ENCODE measurements around the gene ACTA1.
A peak's percentile ranks its signal among the peaks of the same experiment; 100 is the strongest.
"Not testable (repeated sequence)": the region's sequence is repeated elsewhere in the genome, so short reads cannot be mapped to it uniquely, and the experiment has no call there.

Gene ACTA1

GRCh38 chr1:229407206-229408026, 26.5 kb downstream of the ACTA1 start:
- DNase-seq: no peak

DNA sequence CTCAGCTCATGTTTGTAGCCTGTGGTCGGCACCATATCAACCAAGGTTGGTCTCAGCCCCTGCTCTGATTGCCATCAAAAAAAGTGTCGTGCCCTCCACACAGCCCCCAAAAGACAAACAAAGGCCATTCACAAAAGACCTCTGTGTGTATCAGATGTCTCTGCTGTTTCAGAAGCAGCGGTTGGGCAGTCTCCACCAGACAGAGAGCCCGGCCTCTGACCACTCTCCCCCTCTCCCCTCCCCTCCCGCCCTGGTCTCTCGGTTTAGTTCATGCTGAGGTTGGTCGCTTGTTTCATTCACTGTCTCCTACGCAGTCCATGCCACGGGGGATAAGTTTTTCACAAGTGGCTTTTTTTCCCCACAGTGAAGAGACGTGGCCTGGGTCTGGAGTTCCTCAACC, 27.1 kb downstream of the ACTA1 start:
- no peak for DNase-seq

DNA sequence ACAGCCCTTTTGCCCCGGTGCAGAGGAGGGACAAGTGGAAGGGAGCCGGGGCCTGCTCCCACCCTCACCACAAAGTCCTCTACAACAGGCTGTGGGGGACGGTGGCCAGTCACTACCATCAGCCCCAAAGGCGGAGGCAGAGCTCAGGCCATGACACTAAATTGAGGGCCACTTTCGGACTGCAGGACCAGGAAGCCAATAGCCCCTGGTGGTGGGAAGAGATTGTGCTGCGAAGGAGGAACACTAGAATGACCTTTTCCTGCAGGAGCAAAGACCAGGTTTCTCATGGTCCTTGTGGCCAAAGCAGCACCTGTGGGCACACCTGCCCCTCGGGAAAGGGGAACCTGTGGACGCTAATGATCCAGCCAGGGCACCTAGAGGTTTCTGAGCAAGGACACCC, 30.3 kb downstream of the ACTA1 start:
- DNase-seq: no peak

DNA sequence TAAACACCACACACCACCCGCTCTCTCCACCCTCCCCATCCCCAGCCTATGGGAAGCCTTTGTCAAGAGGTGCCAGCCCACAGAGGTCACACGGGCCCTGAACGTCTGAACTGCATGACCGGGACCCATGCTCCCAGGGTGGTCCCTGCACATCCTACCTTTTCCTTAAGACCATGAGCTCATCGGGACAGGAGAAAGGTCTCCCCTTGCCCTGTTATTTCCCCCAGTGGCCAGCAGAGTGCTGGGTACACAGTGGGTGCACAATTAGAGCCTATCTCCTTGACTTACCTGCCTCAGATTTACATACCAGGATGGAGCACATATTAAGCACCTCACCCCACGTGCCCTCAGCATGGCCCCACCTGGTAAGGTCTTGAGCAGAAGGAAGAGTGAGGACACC, 30.9 kb downstream of the ACTA1 start:
- no peak for DNase-seq

- not testable (repeated sequence) for DNase-seq
Observed at GRCh38 chr1:229402329-229402728, 31.6 kb downstream of the ACTA1 start.

GRCh38 chr1:229397762-229398161, 36.1 kb downstream of the ACTA1 start:
- no peak for DNase-seq

GRCh38 chr1:229396585-229397206, 37.2 kb downstream of the ACTA1 start:
- DNase-seq: no peak

- not testable (repeated sequence) for DNase-seq
Observed at GRCh38 chr1:229394517-229394916, 39.4 kb downstream of the ACTA1 start.

GRCh38 chr1:229392936-229393335, 41.0 kb downstream of the ACTA1 start:
- DNase-seq: no peak

DNA sequence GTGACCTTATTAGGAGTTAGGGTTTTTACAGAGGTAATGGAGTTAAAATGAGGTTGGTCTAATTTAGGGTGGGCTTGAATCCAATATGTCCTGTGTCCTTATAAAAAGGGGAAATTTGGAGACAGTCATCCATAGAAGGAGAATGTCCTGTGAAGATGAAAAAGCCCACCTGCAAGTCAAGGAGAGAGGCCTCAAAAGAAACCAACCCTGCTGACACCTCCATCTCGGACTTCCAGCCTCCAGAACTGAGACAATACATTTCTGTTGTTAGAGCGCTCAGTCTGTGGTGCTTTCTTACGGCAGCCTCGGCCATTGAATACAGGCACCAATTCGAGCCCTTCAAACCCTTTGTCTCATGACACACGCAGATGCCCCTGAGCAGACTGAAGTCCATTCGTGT, 43.8 kb downstream of the ACTA1 start:
- no peak for DNase-seq

DNA sequence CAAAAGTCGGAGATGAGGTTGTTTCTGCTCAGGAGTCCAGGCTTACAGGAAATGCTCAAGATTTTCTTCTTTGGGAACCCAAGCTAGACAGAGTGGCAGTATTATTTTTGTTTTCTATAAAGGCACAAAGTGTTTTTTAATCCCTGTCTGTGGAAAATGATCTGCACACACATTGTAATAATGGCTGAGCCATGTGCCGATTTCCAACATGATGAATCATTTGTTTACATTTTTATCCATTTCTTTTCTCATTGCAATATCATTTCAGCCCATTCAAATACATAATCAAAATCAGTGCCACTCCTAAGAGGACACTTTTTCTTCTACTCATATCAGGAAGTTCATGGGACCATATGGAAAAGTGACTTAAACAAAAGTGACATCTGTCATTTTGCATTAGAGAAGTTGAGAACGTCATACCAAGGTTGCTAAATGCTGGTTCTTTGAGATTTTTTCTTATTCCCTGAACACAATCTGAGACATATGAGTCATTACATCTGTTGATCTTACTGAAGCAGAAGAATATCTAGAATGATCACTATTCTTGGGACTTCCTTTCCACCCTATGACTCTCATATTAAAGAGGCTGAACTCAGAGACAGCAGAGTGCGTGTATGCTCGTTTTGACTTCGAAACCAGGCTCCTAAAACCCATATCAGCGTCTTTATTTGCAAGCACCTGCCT, 44.9 kb downstream of the ACTA1 start:
- DNase-seq: peak; percentile 84

GRCh38 chr1:229385853-229386456, 47.9 kb downstream of the ACTA1 start:
- no peak for DNase-seq

GRCh38 chr1:229384822-229385221, 49.1 kb downstream of the ACTA1 start:
- no peak for DNase-seq

GRCh38 chr1:229383961-229384360, 49.9 kb downstream of the ACTA1 start:
- DNase-seq: no peak

GRCh38 chr1:229383188-229383587, 50.7 kb downstream of the ACTA1 start:
- DNase-seq: no peak
